NCI-H128 (cell line): ENCODE measurements around the gene MYMK.

Experiments
- DNase-seq: peaks from one replicate; lab custom pipeline; 2025; ENCODE audit not compliant: unreplicated experiment; lab: John Stamatoyannopoulos, UW

MYMK gene

DNA sequence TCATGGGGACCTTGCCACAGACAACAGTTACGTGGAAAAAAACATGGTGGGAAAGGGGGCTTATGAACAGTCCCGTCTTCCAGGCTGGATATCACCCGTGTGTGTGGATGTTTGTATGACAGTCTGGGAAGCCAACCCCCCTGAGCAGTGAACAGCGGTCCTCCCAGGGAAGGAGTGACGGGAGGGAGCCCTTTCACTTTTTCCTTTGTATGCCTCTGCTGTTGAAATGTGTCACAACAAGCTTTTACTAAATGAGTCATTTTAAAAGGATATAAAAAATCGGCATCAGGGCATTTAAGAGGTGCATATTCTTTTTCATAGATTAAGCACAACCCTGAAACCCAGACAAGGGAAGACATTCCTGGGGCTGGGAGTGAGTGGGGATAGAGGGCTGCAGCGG is 5.1 kb downstream of the MYMK start:
- DNase-seq = no peak

DNA sequence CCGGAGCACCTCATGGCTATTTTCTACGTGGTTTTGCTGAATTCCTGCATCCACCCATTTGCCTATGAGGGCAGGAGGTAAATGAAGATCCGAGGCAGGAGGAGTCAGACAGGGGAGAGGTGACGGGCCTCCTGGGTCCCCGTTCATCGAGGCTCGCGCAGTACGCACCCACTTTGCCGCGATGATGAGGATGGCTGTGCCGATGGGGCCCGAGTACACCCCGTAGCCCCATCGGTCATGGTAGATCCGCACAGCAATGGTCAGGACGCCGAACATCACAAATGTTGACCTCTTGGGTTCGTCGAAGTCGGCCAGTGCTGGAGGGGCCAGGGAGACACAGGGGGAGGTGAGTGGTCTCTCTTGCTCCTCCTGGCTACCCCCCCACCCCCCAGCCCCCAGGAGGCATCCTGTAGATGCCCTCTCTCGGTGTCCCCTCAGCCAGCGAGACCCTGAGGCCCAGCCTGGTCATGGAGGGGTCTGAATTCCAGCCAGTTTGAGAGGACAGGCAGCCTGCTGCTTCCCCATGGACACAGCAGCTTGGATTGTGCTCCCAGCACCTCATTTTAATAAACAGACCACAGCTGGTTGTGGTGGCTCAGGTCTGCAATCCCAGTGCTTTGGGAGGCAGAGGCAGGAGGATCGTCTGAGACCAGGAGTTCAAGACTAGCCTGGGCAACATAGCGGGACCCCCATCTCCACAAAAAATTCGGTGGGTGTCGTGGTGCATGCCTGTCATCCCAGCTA is 5.9 kb downstream of the MYMK start:
- DNase-seq = no peak

DNA sequence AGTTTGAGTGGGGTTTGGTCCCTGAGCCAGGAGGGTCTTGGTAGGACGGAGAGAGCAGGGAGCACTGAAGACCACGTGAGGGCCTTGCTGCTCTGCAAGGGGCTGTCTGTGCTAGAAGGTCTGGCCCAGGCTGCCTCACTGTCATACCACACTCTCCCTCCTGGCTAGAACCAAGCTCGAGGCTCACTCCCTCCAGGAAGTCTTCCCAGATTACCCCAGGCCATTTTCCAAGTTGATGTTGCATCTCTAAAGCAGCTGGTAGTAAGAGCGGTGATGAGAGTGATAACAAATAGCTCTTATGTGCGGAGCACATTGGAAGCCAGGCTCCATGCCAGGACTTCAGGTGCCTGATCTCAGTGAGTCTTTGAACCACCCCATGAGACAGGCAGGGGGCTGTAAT is 6.6 kb downstream of the MYMK start:
- DNase-seq = no peak

DNA sequence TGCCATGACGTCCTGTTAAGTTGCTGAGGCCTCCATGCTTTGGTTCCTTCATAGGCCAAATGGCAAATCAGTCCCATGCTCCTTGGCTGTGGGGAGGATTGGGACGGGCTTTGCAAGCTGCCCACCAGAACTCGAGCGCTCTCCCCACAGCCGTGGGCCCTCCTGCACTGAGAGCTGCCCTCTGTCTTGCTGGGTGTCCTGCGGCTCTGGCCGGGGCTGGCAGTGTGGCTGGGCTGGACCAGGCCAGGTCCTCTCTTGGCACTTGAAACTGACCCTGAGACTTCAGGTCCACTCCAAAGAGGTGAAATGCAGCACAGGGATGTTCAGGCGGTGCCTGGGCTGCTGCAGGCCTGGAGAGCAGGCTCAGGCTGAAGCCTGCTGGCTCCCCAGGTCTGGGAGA is 7.0 kb downstream of the MYMK start:
- DNase-seq = no peak

DNA sequence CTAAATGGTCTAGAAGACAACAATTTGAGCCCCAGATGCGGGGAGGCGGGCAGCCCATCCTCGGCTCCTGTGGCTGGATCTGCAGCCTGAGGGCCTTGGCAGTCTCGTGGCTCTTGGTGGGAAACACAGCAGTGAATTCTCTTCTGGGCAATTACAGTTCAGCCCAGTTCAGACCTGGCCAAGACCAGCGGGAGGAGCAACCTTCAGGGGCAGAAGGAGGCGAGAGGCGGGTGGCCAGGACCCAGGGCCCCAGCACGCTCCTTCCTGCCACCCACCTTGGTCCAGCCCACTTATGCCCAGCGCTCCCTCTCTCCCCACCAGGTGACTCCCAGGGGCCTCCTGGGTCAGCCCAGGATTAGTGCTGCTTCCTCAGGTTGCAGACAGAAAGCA is 7.8 kb downstream of the MYMK start:
- DNase-seq = no peak

DNA sequence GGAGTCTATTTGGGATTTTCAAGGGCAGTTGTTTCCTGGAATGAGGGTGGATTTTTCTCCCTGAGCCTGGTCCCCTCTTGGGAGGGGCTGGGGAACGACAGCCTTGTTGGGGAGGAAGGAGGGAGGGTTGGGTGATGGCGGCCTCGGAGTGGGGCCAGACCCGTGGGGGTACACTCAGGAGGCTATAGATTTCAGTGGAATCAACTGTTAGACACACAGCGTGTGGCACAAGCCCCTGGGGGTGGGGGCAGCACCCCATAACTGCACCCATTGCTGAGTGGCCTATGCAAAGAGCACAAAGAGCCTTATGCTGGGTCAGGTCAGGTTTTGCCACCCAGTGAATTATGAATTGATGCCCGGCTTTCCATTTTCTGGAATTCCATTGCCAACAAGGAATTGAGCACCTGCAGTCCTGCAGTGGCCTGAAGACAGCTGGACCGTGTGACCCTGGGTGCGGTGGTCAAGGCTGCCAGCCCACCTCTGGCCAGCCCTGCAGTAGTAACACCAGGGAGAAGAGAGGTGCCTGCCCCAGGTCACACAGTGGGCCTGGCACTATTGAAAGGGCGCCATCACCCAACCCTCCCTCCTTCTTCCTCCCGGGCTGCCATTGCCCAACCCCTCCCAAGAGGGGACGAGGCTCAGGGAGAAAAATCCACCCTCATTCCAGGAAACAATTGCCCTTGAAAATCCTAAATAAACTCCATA is 8.4 kb downstream of the MYMK start:
- no peak for DNase-seq

DNA sequence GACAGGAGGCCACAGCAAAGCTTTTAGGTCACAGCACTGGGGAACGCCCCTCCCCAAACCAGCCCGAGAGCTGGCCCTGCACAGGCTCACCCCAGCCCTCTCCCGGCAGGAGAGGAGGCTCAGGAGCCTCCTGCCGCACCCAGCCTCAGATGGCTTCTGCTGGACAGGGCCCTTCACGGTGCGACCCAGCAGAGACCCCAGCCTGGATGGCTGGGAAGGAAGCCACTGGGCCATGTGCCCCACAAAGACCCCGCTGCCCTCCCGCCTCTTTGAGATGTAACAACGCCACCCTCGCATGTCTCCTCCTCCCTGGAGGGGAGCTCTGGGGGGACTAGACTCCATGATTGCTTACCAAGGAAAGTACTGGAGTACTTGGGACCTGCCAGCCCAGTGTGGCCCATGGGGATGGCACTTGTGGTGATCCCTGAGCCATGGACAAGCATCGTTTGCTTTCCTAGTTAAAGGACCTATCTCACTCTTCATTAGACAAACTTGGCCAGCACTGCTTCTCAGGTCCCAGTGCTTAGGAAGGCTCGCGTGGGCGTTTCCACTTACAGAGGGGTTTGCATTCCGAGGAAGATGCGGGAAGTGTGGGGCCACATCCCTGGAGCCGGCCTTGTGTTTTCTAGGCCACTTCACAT is 9.0 kb downstream of the MYMK start:
- DNase-seq = no peak

DNA sequence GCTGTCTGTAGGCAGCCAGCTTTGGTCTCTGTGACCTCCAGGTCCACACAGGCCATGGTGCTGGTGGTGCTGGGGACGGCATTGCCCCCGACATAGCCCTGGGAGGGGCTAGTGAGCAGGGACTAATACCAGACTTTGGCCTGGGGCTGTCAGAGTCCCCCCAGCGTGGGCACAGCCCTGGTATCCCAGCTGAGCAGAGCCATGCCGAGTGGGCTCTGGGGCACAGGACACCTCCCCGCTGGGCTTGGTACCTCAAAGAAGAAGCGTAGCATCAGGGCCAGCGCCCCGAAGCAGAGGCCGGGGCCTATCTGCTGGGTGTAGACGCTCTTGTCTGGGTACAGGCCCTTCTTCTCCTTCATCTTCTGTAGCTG is 9.5 kb downstream of the MYMK start:
- no peak for DNase-seq

DNA sequence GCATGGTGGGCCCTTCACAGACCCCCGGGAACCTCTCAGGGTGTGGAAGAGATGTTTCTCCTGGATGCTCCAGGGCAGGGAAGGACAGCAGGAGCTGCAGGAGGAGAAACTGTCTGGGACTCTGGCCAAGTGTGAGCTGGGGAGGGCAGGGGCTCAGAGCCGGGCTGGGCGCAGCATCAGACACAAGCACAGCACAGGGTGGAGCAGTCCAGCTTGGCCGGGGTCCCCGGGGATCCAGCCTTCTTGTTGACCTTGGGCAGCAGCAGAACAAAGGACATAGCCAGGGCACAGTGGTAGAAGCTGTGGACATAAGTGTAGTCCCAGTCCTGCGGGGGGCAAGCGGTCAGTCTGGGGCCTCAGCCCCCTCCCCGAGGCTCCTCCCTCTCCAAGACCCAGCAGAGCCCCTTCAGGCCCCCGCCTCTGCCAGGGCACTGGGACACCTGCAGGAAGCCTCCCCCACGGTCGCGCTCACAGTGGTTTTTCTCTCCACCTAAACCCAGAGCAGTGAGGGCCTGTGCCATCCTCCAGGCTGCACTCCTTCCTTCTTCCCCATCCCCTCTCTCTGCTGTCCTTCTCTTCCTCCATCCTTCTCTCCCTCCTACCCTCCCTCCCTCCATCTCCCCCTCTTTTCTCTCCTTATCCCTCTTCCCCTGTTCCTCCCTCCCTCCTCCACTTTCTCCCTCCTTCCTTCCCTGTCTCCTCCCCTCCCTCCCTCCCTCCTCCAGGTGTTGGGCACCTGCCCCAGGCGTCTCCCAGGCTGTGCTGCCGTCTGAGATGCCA is 10.1 kb downstream of the MYMK start:
- DNase-seq = no peak

DNA sequence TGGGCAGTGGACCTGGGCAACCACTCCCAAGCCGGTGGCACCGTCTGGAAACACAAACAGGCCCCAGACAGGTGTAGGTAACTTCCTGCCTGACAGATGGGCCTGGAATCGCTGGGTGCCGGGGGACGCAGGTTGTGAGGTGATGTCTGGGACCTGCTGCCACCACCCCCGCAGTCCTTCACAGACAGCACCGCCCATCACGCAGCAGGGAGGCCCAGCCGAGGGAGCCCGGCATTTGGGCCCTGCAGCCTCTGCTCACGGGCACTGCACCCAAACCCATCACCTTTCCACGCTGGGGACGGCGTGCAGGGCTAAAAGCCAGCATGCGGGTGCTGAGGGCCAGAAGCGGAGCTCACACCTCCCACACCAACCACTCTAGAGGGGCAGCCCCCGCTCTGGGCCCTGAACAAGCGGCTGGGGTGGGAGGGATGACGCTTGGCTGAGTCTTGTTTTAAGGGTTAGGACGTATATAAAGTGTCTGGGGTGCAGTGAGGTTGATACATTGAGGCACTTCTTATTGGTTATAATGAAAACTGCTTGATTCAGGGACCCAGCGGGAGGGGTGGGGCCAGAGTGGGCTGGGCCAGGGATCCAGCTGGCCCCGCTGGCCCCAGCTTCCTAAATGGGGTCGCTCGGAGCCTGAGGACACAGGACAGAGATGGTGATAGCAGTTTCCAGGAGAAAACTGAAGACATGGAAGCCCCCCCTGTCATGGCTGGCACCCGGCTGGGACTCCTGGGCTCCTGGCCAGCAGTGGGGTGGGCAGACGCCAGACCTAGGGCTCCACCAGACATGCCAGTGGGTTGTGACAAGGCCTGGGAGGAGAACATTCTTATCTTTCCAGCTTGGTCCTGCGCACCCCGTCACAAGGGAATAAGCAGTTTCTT is 11.3 kb downstream of the MYMK start:
- DNase-seq = no peak

DNA sequence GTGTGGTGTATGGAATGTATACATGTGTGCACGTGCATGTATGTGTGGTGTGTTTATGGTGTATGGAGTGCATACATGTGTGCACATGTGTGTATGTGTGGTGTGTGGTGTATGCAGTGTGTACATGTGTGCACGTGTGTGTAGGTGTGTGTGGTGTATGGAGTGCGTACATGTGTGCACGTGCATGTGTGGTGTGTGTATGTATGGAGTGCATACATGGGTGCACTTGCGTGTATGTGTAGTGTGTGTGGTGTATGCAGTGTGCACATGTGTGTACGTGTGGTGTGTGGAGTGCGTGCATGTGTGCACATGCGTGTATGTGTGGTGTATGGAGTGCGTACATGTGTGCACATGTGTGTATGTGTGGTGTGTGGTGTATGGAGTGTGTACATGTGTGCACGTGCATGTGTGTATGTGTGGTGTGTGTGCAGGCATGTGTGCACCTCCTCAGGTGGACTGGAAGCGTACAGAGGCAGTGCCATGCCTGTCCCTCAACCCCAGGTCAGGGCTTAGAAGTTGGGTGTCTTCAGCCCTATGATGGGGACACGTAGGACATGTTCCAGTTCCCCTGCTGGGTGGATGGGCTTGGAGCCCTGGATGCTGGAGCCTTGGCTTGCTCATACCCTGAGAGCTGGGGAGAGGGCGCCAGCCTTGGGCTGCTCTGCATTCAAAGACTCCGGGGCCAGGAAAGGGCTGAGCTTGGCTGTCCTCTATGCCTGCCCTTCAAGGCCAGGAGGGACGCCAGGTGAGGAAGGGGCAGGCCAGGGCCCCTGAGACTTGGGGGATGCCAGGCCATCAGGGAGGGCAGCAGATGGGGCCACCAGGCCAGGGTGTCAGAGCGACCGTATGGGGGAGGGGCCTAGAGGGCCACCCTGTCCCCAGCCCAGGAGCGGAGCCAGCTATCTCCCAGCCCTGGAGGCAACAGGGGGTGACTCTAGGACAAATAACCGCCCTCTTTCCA is 12.2 kb downstream of the MYMK start:
- no peak for DNase-seq

DNA sequence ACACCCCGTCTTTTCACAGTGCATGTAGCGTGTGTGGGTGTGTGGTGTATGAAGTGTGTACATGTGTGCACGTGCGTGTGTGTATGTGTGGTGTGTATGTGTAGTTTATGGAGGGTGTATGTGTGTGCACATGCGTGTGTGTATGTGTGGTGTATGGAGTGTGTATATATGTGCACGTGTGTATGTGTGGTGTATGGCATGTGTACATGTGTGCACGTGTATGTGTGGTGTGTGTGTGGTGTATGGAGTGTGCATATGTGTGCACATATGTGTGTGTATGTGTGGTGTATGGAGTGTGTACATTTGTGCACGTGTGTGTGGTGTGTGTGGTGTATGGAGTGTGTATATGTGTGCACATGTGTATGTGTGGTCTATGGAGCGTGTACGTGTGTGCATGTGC is 13.2 kb downstream of the MYMK start:
- DNase-seq = no peak

DNA sequence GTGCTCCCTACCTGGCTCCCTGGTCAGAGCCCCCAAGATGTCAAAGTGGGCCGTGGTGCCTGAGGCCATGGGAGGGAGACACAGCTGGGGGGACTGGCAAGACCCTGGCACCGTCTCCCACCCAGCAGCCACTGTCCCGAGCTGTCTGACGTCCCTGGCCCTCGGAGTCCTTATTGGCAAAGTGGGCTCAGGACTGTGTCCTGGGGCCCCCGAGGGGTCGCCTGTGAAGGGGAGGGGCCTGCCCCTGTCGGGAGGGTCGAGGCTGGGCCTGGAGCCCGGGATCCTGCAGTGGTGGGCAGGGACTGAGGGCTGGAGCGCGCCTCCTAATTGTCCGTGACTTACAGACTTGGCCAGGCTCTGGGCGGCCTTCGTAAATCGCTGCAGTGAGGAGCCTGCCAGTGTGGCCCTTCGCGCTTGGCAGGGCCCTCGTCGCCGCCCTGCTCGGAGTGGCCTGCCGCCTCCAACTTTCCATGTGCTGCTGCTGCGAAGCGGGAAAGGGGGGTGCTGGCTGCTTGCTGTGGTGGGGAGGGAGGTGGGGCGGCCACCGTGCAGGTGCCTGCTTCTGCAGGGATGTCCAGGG is 13.7 kb downstream of the MYMK start:
- DNase-seq = no peak

DNA sequence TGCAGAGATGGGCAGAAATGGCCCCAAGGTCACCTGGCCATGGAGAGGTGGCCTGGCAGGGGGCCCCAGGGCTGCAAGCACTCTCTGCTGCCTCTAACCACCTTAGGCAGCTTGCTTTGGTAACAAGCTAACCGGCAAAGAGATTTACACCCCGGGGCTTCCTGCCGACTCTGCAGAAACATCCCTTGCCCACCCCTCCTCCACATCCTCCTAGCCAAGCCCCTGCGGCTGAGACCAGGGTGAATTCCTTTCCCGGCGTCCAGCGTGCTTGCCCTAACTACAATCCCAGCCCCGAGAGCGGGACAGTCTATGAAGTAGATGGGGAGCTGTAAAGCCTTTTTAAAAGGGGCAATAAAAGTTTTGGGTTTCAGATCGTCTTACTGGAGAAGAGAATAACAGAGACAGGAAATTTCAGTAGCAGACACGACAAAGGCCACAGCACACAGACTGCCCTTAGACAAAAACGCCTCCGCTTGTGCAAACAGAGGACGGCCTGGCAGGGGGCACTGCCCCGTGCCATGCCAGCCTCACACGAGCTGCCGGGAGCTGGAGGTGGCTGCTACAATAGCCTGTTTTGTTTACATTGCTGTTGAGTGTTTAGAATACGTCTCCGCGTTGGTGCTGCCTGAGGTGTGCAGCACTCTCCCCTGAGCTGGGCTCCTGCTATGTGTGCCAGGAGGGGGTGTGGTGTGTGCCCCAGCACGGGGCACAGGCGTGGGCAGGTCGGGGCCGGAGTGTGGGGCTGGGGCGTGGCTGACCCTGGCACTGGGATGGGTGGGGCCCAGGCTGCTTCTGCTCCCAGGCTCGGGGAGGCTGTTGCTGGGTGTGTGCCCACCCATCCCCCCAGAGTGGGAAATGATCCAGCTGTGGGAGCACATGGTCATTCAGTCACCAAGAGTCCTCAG is 15.3 kb downstream of the MYMK start:
- DNase-seq = peak; percentile 50

DNA sequence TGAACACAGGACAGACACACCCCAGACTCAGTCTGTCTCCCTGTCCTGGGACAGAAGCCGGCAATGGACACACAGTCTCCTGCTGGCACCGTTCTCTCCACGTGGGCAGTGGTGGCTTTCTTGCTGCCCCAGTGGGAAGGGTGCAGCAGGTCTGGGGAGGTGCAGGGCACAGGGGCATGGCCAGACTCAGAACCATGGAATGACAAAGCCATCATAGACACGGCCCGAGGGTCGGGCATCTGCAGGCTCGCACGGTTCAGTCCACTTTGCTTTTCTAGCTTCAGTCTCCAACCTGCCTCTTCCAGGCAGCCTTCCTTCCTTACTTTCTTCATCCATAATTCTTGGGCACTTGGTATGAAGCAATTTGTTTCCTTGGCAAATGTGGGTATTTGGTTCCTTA is 16.7 kb downstream of the MYMK start:
- DNase-seq = no peak

DNA sequence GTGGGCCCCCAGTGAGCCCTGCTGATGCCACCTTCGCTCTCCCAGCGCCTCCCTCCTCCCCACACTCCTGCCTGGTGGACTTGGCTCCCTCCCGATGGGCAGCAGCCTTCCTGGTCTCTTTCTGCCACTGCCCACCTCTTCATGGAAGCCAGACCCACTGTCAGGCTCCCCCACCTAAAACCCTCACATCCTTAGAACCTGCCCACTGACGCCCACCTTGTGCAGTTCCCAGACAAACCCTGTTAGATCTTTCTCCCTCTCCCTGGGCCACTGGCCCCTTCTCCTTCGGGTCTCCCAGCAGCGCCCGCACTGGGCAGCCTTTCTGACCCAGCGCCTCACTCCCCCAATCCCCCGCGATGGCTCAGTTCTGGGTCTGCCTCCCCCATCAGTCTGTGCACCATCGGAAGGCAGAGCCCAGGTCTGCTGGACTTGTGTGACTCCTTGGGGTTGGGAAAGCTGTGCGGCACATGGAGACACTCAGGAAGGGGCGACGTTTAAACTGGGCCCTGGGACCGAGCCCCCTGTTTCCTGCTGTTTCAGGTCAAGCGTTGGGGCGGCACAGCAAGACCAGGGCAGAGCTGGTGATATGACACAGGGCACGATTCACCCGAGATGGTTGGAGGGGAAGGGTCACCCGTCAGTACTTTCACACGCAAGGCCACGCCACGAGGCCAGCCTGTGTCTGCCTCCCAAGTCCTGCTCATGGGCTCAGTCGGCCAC is 17.4 kb downstream of the MYMK start:
- no peak for DNase-seq

DNA sequence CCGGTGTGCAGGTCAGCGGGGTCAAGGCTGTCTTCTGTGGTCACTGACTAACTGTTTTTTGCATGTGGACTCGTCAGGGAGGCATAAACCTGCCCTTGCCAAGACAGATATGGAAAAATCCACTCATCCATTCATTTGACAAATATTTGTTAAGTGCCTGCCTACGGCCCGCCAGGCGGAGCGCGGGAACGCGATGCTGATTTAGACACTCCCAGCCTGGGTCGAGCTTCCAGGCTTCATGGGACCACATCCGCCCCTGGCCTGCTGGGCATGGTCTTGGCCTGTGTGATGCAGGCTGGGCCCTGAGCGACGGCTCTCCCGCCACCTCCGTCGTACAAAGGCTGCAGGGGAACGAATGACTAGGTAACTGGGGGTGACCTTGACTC is 18.1 kb downstream of the MYMK start:
- DNase-seq = no peak
